GM12801 (cell line): ENCODE data around the gene MPC1.

Experiments
- TF ChIP-seq, protein P1 (sequence below): IDR thresholded peaks from one replicate; pipeline ENCODE4 v1.5.1; 2011; ENCODE audit warnings: control low read depth; ENCODE audit not compliant: insufficient read length; ENCODE audit errors: extremely low read depth

The MPC1 gene

DNA sequence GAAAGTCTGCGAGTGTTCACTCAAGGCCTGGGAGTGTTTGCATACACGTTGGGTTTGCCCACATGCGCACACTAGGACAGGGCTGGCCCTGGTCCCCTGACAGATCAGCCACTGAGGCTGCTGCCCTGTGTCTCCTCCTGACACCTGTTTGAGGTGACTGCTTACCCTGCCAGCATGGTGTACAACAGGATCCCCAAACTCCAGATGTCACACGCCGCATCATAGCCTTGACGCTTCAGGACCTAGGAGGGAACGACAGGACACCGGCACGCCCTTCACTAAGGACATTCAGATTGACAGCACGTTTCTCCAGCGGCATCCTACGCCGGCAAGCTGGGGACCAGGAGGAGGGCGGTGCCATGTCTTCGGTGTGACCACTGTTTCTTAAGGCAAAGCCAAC, 37.0 kb upstream of the MPC1 start:
- TF ChIP-seq, protein P1, sequence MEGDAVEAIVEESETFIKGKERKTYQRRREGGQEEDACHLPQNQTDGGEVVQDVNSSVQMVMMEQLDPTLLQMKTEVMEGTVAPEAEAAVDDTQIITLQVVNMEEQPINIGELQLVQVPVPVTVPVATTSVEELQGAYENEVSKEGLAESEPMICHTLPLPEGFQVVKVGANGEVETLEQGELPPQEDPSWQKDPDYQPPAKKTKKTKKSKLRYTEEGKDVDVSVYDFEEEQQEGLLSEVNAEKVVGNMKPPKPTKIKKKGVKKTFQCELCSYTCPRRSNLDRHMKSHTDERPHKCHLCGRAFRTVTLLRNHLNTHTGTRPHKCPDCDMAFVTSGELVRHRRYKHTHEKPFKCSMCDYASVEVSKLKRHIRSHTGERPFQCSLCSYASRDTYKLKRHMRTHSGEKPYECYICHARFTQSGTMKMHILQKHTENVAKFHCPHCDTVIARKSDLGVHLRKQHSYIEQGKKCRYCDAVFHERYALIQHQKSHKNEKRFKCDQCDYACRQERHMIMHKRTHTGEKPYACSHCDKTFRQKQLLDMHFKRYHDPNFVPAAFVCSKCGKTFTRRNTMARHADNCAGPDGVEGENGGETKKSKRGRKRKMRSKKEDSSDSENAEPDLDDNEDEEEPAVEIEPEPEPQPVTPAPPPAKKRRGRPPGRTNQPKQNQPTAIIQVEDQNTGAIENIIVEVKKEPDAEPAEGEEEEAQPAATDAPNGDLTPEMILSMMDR: no peak

DNA sequence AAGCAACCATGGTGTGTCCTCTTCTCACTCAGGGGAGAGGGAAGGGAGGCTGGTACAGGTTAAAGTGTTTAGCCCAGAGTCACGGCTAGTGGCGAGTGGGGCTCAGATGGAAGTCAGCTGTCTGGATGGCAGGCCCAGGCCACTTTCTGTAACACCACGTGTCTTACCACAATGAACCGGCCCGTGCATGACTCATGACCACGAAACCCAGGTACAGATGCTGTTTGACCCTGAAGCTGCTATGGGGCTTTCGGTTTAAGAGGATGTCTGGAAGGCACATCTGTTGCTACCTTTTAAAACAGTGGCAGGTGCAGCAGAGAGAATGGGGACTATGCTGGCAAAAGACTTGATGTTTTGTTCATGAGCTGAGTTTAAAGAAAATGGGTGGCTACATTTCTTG, 36.5 kb upstream of the MPC1 start:
- TF ChIP-seq, protein P1: no peak

DNA sequence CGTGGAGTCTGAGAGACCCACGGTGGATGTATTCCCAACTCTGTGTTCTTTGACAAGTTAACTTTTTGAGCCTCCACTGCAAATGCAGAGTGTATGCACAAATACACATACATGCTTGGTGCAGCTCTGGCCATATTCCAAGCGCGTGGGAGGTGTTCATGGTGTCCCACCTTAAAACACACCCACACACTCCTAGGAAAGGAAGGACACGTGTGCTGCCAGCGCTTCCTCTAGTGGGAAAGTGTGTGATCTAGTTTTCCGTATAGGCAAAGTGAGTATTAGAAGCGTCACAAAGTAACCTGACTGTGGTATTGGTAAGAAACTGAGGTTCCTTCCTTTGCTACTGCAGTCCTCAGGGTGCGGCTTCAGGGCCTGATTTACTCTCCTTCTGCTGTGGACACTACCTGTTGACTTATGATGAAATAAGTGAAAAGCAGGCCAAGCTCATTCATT, 36.0 kb upstream of the MPC1 start:
- TF ChIP-seq, protein P1: no peak

DNA sequence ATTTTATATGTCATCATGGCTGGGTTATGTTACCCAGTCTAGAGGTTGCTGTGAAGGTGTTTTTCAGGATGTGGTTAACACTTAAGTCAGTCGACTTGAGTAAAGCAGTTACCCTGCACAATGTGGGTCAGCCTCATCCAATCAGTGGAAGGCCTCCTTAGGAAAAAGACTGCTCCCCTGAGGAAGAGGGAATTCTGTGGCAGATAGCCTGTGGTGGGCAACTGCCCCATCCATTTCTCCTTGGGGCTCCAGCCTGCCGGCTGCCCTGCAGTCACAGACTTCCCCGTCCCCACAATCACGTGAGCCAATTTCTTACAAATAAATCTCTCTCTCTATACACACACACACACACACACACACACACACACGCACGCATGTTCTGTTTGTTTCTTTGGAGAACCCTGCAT, 34.5 kb upstream of the MPC1 start:
- TF ChIP-seq, protein P1: no peak

DNA sequence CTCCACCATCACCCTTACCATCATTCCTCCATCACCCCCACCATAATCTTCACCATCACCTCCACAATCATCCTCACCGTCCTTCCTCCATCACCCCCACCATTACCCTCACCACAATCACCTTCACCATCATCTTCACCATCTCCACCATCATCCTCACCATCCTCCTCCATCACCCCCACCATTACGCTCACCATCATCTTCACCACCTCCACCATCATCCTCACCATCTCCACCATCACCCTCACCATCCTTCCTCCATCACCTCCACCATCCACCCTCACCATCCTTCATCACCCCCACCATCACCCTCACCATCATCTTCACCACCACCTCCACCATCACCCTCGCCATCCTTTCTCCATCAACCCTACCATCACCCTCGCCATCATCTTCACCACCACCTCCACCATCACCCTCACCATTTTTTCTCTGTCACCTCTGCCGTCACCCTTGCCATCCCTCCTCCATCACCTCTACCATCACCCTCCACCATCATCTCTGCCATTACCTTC, 33.1 kb upstream of the MPC1 start:
- TF ChIP-seq, protein P1: no peak

DNA sequence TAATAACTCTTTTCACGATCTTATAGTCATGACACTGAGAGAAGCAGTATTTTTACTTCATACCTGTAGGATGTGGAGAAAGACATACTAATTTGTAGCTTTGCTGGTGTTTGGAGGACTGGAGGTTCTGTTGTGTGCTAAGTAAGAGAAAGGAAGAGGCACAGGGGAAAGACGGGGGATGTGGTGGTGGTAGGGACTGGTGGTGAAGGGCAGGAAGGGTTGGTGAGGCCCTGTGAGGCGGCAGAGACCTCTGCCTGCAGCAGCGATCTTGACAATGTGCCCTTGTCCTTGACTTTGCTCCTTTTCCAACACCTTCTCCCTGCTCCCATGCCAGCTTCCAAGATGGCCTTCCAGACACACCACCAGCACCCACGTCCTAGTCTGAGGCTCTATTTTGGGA, 32.6 kb upstream of the MPC1 start:
- TF ChIP-seq, protein P1: no peak

DNA sequence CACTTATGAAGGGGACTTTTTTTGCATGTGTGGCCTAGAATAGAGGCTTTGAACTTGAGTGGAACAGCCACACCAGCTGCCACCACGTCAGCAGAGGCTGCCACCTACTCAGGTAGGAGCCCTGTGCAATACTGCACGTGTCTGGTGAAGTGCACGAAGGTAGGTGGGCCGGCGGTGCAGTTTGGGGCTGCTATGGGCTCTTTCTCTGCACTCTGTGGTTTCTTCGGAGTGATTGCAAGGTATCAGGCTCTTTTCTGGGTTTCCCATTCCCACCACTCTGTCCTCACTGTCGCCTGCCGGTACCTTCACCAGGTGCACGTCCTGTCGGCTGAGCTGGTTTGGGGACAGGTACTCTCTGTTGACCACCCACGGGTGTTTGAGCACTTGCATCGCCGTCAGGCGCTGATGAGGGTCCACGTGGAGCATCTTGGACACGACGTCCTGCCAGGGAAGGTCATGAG, 30.8 kb upstream of the MPC1 start:
- TF ChIP-seq, protein P1: no peak
